ENCODE data around the gene S100A13.

The S100A13 gene

GRCh38 chr1:153606194-153606593, 21.1 kb downstream of the S100A13 start:
- H2AFZ ChIP-seq (ENCODE audit: low read length): no peak overlapping the region
- no peaks in the 10 kb centered on the region for H3K9me3 ChIP-seq (ENCODE audit: low read length)
- no peaks in the 10 kb centered on the region for H3F3A ChIP-seq (ENCODE audit: insufficient read depth, low read length)
- H3K27me3 ChIP-seq (ENCODE audit: insufficient read depth, low read length): no peaks in the 10 kb centered on the region; the same call in 1 of the 2 replicates
- H3K4me2 ChIP-seq (ENCODE audit: low read length): no peak overlapping the region
- TF ChIP-seq CTCF (IDR thresholded peaks at IDR 0.05; ENCODE audit: low read length) (no peak), EZH2 (IDR thresholded peaks at IDR 0.05; ENCODE audit: borderline replicate concordance, low read length) (no peak)
- H4K20me1 ChIP-seq (ENCODE audit: insufficient read depth, low read length): no peaks in the 10 kb centered on the region
- H3K27ac ChIP-seq (ENCODE audit: low read depth, low read length, poor library complexity, severe bottlenecking): no peak overlapping the region
- no peaks in the 10 kb centered on the region for H3K4me1 ChIP-seq (ENCODE audit: insufficient read depth, low read length, severe bottlenecking)
- no peaks in the 10 kb centered on the region for H3K36me3 ChIP-seq (ENCODE audit: insufficient read depth, low read length)
- H3K9ac ChIP-seq (ENCODE audit: low read length): no peak overlapping the region
- H3K9me2 ChIP-seq (ENCODE audit: low read depth, low read length): no peaks in the 10 kb centered on the region
- no peak overlapping the region for H3K4me3 ChIP-seq (ENCODE audit: low read depth, low read length, poor library complexity, severe bottlenecking)
- no peaks in the 10 kb centered on the region for H3K79me2 ChIP-seq (ENCODE audit: insufficient read depth, low read length)

- H3K9me2 ChIP-seq (ENCODE audit: low read depth, low read length): no peaks in the 10 kb centered on the region
- no peak overlapping the region for H2AFZ ChIP-seq (ENCODE audit: low read length)
- H3K9me3 ChIP-seq (ENCODE audit: low read length): no peaks in the 10 kb centered on the region
- no peaks in the 10 kb centered on the region for H3F3A ChIP-seq (ENCODE audit: insufficient read depth, low read length)
- no peaks in the 10 kb centered on the region for H3K79me2 ChIP-seq (ENCODE audit: insufficient read depth, low read length)
- H3K9ac ChIP-seq (ENCODE audit: low read length): no peak overlapping the region
- H3K27me3 ChIP-seq (ENCODE audit: insufficient read depth, low read length): no peaks in the 10 kb centered on the region; the same call in 1 of the 2 replicates
- H3K4me3 ChIP-seq (ENCODE audit: low read depth, low read length, poor library complexity, severe bottlenecking): no peak overlapping the region
- TF ChIP-seq EZH2 (IDR thresholded peaks at IDR 0.05; ENCODE audit: borderline replicate concordance, low read length) (no peak), CTCF (IDR thresholded peaks at IDR 0.05; ENCODE audit: low read length) (no peak)
- H3K4me2 ChIP-seq (ENCODE audit: low read length): no peak overlapping the region
- H4K20me1 ChIP-seq (ENCODE audit: insufficient read depth, low read length): no peaks in the 10 kb centered on the region
- peaks cover 25% of the 10 kb centered on the region for H3K4me1 ChIP-seq (ENCODE audit: insufficient read depth, low read length, severe bottlenecking)
- H3K36me3 ChIP-seq (ENCODE audit: insufficient read depth, low read length): no peaks in the 10 kb centered on the region
- no peak overlapping the region for H3K27ac ChIP-seq (ENCODE audit: low read depth, low read length, poor library complexity, severe bottlenecking)
Observed at GRCh38 chr1:153602749-153603148, 24.6 kb downstream of the S100A13 start.

GRCh38 chr1:153599847-153600246, 27.5 kb downstream of the S100A13 start:
- TF ChIP-seq CTCF (IDR thresholded peaks at IDR 0.05; ENCODE audit: low read length) (no peak), EZH2 (IDR thresholded peaks at IDR 0.05; ENCODE audit: borderline replicate concordance, low read length) (no peak)

More at GRCh38 chr1:153599847-153600246, 27.5 kb downstream of the S100A13 start:
- H3K27me3 ChIP-seq (ENCODE audit: insufficient read depth, low read length): no peaks in the 10 kb centered on the region
- H3K9me3 ChIP-seq (ENCODE audit: low read length): no peaks in the 10 kb centered on the region
- H3K79me2 ChIP-seq (ENCODE audit: insufficient read depth, low read length): no peaks in the 10 kb centered on the region
- no peak overlapping the region for H3K4me2 ChIP-seq (ENCODE audit: low read length)
- no peaks in the 10 kb centered on the region for H3F3A ChIP-seq (ENCODE audit: insufficient read depth, low read length)
- H4K20me1 ChIP-seq (ENCODE audit: insufficient read depth, low read length): no peaks in the 10 kb centered on the region
- peaks cover 31% of the 10 kb centered on the region for H3K4me1 ChIP-seq (ENCODE audit: insufficient read depth, low read length, severe bottlenecking)
- H3K9me2 ChIP-seq (ENCODE audit: low read depth, low read length): no peaks in the 10 kb centered on the region
- peak overlapping the region; percentile 16 for H3K27ac ChIP-seq (ENCODE audit: low read depth, low read length, poor library complexity, severe bottlenecking)
- no peak overlapping the region for H2AFZ ChIP-seq (ENCODE audit: low read length)
- H3K4me3 ChIP-seq (ENCODE audit: low read depth, low read length, poor library complexity, severe bottlenecking): no peak overlapping the region
- H3K9ac ChIP-seq (ENCODE audit: low read length): no peak overlapping the region
- no peaks in the 10 kb centered on the region for H3K36me3 ChIP-seq (ENCODE audit: insufficient read depth, low read length)

Data from OCI-LY1 (cell line).